ENCODE results near the gene FGG. TPM values are rescaled to one million over a fixed set of nuclear protein-coding genes. Genes with fewer than 3 reads are reported as not detected.

The FGG gene
- total and polyA plus RNA-seq, 2 of the 13 experiments (the other 11 are each of a cell fraction or from before 2014, with no cell fraction given): 1,037 to 2,423 TPM

GRCh38 chr4:154560824-154561231, 51.6 kb downstream of the FGG start (continued):
- TF ChIP-seq ARID3A (IDR thresholded peaks at IDR 0.05; ENCODE audit: low read depth, low read length): peak; percentile 77; the same call in 1 of the 2 replicates
- peak; percentile 70 for TF ChIP-seq CEBPG (CRISPR knock-in tag; IDR thresholded peaks at IDR 0.05)
- TF ChIP-seq ZMYM4 (CRISPR knock-in tag; IDR thresholded peaks at IDR 0.05): no peak; the same call in 1 of the 2 replicates
- no peak for TF ChIP-seq ZNF18 (CRISPR knock-in tag; IDR thresholded peaks at IDR 0.05; ENCODE audit: insufficient replicate concordance)
- no peak for TF ChIP-seq MEIS2 (CRISPR knock-in tag; IDR thresholded peaks at IDR 0.05)
- no peak for TF ChIP-seq MTA3 (CRISPR knock-in tag; IDR thresholded peaks at IDR 0.05)
- no peak for TF ChIP-seq ARNTL (CRISPR knock-in tag; IDR thresholded peaks at IDR 0.05)
- TF ChIP-seq KLF16 (CRISPR knock-in tag; IDR thresholded peaks at IDR 0.05): peak in 1 of 2 experiments; percentile 68; a peak in 1 of 4 replicates
- TF ChIP-seq FUBP1 (CRISPR knock-in tag; IDR thresholded peaks at IDR 0.05; ENCODE audit: borderline replicate concordance): no peak
- TF ChIP-seq KMT2B (CRISPR knock-in tag; IDR thresholded peaks at IDR 0.05): 0 out of 2 replicates have a peak, but pooled peaks have one; percentile 9
- TF ChIP-seq ATF3 (CRISPR knock-in tag; IDR thresholded peaks at IDR 0.05): peak; percentile 49; the same call in 1 of the 2 replicates
- no peak for TF ChIP-seq ZBTB8A (CRISPR knock-in tag; IDR thresholded peaks at IDR 0.05; ENCODE audit: borderline replicate concordance, low read depth)
- peak; percentile 79 for TF ChIP-seq NCOA2 (CRISPR knock-in tag; IDR thresholded peaks at IDR 0.05)
- no peak for TF ChIP-seq ZNF501 (CRISPR knock-in tag; IDR thresholded peaks at IDR 0.05)
- no peak for TF ChIP-seq HOXA3 (CRISPR knock-in tag; IDR thresholded peaks at IDR 0.05)
- TF ChIP-seq HMG20B (CRISPR knock-in tag; conservative IDR thresholded peaks at IDR 0.05): peak; percentile 80; the same call in 1 of the 2 replicates
- TF ChIP-seq ZNF205 (CRISPR knock-in tag; IDR thresholded peaks at IDR 0.05): 0 out of 2 replicates have a peak, but pooled peaks have one; percentile 43
- TF ChIP-seq GATA4 (IDR thresholded peaks at IDR 0.05; ENCODE audit: borderline replicate concordance, low read depth): no peak
- TF ChIP-seq ATF2 (CRISPR knock-in tag; IDR thresholded peaks at IDR 0.05): peak; percentile 26; the same call in 1 of the 2 replicates
- peak; percentile 50; the same call in 1 of the 2 replicates for TF ChIP-seq JUND (CRISPR knock-in tag; IDR thresholded peaks at IDR 0.05)
- peak; percentile 57; the same call in 1 of the 2 replicates for TF ChIP-seq SAP130 (CRISPR knock-in tag; IDR thresholded peaks at IDR 0.05; ENCODE audit: low read depth)
- no peak for TF ChIP-seq ZSCAN22 (CRISPR knock-in tag; IDR thresholded peaks at IDR 0.05)
- TF ChIP-seq RXRB (CRISPR knock-in tag; IDR thresholded peaks at IDR 0.05; ENCODE audit: borderline replicate concordance): peak; percentile 84
- TF ChIP-seq FOSL1 (CRISPR knock-in tag; IDR thresholded peaks at IDR 0.05; ENCODE audit: borderline replicate concordance): peak; percentile 51; the same call in 1 of the 2 replicates
- peak; percentile 91 to 95 for TF ChIP-seq NR2F1 (CRISPR knock-in tag; IDR thresholded peaks at IDR 0.05)

Measured in HepG2 (cell line).